ENCODE measurements around the gene KBTBD2.

GRCh38 chr7:32896564-32897347 lies 5.2 kb upstream of the KBTBD2 start:
- no peak for TF ChIP-seq CTCF (IDR thresholded peaks at IDR 0.05)
- no peak for TF ChIP-seq POLR2A (IDR thresholded peaks at IDR 0.05)
